Measurements from ENCODE around the gene PCDHB11.
"Not testable (repeated sequence)": the region's sequence is repeated elsewhere in the genome, so short reads cannot be mapped to it uniquely, and the experiment has no call there.

PCDHB11 gene

DNA sequence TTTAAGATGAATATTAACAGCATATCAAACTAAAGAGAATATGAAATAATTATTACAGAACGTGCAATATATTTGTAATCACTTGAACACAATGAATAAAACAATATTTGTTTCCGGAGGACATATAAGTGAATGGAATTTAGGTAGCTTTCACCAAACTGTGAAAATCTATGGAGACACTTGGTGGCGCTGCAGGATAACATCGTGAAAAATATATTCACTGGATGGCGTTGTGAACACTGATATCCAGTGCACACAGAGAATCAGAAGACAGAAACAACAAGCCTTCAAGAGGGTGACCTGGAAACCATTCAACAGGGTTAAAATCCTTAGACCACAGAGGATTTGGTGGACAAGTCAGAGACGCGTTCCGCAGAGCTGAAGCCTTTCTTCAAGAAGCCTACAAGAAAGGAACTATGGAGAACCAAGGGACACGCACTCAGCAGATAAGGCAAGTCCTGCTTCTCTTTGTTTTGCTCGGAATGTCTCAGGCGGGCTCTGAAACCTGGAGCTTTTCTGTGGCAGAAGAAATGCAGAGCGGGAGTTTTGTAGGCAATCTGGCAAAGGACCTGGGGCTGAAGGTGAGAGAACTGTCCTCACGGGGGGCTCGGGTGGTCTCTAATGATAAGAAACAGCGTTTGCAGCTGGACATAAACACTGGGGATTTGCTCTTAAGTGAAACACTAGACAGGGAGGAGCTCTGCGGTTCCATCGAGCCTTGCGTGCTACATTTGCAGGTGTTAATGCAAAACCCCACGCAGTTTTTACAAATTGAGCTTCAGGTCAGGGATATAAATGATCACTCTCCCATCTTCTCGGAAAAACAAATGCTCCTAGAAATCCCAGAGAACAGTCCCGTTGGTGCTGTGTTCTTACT is at the start of gene PCDHB11:
TSS of gene PCDHB11 (plus strand) at position 269 of the 877 bp plus-strand sequence. CDS start at position 417, 148 bp downstream.
- no peak for DNase-seq (ENCODE audit: low spot score)

GRCh38 chr5:141149812-141150211 is 49.6 kb upstream of the PCDHB11 start, which contains the start of gene PCDHB6:
Gene PCDHB6, plus strand, starts transcription at chr5:141150057. Its CDS starts 201 bp downstream, at chr5:141150258.
- DNase-seq (ENCODE audit: low spot score) = no peak

GRCh38 chr5:141150224-141150992 is 49.0 kb upstream of the PCDHB11 start:
- no peak for DNase-seq (ENCODE audit: low spot score)

DNA sequence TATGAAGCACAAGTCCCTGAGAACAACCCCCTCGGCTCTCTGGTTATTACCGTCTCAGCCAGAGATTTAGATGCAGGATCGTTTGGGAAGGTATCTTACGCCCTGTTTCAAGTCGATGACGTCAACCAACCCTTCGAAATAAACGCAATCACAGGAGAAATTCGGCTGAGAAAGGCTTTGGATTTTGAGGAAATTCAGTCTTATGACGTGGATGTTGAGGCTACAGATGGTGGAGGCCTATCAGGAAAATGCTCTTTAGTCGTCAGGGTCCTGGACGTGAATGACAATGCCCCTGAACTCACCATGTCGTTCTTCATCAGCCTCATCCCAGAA is 48.5 kb upstream of the PCDHB11 start:
- DNase-seq (ENCODE audit: low spot score) = no peak

DNA sequence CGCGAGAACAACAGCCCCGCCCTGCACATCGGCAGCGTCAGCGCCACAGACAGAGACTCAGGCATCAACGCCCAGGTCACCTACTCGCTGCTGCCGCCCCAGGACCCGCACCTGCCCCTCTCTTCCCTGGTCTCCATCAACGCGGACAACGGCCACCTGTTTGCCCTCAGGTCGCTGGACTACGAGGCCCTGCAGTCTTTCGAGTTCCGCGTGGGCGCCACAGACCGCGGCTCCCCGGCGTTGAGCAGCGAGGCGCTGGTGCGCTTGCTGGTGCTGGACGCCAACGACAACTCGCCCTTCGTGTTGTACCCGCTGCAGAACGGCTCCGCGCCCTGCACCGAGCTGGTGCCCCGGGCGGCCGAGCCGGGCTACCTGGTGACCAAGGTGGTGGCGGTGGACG is 47.8 kb upstream of the PCDHB11 start:
- not testable (repeated sequence) for DNase-seq (ENCODE audit: low spot score)

DNA sequence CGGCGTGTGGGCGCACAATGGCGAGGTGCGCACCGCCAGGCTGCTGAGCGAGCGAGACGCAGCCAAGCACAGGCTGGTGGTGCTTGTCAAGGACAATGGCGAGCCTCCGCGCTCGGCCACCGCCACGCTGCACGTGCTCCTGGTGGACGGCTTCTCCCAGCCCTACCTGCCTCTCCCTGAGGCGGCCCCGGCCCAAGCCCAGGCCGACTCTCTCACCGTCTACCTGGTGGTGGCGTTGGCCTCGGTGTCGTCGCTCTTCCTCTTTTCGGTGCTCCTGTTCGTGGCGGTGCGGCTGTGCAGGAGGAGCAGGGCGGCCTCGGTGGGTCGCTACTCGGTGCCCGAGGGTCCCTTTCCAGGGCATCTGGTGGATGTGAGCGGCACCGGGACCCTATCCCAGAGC is 47.3 kb upstream of the PCDHB11 start:
- DNase-seq (ENCODE audit: low spot score) = not testable (repeated sequence)

DNA sequence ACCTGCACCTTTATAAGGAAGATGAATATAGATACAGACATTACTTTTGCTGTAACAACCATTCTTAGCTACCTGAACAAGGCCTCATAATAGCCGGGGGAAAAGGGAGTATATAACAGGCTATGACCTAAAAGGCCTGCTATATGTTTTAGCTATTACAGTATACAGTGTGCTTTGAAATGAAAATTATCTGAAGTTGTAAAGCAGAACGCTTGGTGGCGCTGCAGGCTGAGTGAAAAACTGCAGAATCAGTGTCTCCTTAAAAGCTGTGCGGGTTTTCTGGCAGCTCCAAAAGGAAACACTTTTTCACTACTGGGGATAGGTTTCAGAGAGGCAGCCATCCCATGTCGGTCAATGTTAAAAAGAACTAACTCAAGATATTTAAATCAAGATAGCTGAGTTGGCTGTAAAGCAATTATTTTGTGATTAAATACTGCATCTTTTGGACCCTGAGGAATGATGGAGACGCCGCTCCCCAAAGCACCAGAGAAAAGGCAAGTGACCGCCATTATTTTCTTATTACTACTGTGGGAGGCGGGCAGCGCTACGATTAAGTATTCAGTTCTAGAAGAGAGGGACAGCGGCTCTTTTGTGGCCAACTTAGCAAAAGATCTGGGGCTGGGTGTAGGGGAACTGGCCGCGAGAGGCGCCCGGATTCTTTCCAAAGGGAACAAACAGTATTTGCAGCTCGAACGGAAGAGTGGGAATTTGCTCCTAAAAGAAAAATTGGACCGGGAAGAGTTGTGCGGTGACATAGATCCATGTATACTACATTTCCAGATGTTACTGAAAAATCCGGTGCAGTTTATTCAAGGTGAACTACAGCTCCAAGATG is 43.7 kb upstream of the PCDHB11 start:
- no peak for DNase-seq (ENCODE audit: low spot score)

DNA sequence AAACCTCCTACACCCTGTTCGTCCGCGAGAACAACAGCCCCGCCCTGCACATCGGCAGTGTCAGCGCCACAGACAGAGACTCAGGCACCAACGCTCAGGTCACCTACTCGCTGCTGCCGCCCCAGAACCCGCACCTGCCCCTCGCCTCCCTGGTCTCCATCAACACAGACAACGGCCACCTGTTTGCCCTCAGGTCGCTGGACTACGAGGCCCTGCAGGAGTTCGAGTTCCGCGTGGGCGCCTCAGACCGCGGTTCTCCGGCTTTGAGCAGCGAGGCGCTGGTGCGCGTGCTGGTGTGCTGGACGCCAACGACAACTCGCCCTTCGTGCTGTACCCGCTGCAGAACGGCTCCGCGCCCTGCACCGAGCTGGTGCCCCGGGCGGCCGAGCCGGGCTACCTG is 42.1 kb upstream of the PCDHB11 start:
- DNase-seq (ENCODE audit: low spot score) = not testable (repeated sequence)

DNA sequence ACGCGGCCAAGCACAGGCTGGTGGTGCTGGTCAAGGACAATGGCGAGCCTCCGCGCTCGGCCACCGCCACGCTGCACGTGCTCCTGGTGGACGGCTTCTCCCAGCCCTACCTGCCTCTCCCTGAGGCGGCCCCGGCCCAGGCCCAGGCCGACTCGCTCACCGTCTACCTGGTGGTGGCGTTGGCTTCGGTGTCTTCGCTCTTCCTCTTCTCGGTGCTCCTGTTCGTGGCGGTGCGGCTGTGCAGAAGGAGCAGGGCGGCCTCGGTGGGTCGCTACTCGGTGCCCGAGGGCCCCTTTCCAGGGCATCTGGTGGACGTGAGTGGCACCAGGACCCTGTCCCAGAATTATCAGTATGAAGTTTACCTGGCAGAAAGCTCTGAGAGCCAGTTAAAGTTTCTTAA is 41.5 kb upstream of the PCDHB11 start:
- not testable (repeated sequence) for DNase-seq (ENCODE audit: low spot score)

DNA sequence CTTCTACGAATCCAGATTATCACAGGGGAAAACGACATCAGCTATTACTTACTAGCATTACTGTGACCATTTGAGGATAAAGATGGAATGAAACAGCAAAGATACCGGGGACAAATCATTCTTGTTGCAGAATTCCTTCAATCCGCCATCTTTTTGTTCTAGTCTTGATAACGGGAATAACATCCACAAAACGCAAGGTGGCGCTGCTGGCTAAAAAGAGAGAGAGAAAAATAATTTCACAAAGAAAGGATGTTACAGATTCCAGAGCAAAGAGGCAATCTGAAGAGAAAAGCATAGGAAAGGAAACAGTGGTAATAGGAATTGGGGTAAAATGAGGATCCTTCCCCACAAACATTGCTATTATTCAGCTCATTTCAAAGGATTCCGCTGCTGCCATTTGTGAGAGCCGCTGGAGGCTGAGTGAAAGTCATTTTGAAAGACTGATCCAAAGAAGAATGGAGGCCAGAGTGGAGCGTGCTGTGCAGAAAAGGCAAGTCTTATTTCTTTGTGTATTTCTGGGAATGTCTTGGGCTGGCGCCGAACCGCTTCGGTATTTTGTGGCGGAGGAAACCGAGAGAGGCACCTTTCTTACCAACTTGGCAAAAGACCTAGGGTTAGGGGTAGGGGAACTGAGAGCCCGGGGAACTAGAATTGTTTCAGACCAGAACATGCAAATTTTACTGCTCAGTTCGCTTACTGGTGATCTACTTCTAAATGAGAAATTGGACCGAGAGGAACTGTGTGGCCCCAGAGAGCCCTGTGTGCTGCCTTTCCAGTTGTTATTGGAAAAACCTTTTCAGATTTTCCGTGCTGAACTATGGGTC is 26.8 kb upstream of the PCDHB11 start, which contains the start of gene PCDHB7:
TSS of gene PCDHB7 (plus strand) at position 264 of the 824 bp plus-strand sequence. CDS start at position 456, 192 bp downstream.
- no peak for DNase-seq (ENCODE audit: low spot score)

DNA sequence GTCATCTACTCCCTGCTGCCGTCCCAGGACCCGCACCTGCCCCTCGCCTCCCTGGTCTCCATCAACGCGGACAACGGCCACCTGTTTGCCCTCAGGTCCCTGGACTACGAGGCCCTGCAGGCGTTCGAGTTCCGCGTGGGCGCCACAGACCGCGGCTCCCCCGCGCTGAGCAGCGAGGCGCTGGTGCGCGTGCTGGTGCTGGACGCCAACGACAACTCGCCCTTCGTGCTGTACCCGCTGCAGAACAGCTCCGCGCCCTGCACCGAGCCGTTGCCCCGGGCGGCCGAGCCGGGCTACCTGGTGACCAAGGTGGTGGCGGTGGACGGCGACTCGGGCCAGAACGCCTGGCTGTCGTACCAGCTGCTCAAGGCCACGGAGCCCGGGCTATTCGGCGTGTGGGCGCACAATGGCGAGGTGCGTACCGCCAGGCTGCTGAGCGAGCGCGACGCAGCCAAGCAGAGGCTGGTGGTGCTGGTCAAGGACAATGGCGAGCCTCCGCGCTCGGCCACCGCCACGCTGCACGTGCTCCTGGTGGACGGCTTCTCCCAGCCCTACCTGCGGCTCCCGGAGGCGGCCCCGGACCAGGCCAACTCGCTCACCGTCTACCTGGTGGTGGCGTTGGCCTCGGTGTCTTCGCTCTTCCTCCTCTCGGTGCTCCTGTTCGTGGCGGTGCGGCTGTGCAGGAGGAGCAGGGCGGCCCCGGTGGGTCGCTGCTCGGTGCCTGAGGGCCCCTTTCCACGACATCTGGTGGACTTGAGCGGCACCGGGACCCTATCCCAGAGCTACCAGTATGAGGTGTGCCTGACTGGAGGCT is 24.9 kb upstream of the PCDHB11 start:
- DNase-seq (ENCODE audit: low spot score) = not testable (repeated sequence)

GRCh38 chr5:141175933-141176332 is 23.5 kb upstream of the PCDHB11 start:
- DNase-seq (ENCODE audit: low spot score) = no peak

GRCh38 chr5:141177577-141178191 is 21.7 kb upstream of the PCDHB11 start, which contains the start of gene PCDHB8:
Gene PCDHB8, plus strand, starts transcription at chr5:141177790. Its CDS starts 245 bp downstream, at chr5:141178035.
- not testable (repeated sequence) for DNase-seq (ENCODE audit: low spot score)

DNA sequence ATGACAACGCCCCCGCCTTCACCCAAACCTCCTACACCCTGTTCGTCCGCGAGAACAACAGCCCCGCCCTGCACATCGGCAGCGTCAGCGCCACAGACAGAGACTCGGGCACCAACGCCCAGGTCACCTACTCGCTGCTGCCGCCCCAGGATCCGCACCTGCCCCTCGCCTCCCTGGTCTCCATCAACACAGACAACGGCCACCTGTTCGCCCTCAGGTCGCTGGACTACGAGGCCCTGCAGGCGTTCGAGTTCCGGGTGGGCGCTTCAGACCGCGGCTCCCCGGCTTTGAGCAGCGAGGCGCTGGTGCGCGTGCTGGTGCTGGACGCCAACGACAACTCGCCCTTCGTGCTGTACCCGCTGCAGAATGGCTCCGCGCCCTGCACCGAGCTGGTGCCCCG is 20.1 kb upstream of the PCDHB11 start:
- not testable (repeated sequence) for DNase-seq (ENCODE audit: low spot score)

GRCh38 chr5:141179876-141180275 is 19.6 kb upstream of the PCDHB11 start:
- DNase-seq (ENCODE audit: low spot score) = not testable (repeated sequence)

GRCh38 chr5:141180313-141180712 is 19.1 kb upstream of the PCDHB11 start:
- no peak for DNase-seq (ENCODE audit: low spot score)

- DNase-seq (ENCODE audit: low spot score) = no peak
Measured at GRCh38 chr5:141182248-141182647, 17.2 kb upstream of the PCDHB11 start, which contains the start of gene PCDHB16. Gene PCDHB16, plus strand, starts transcription at chr5:141182387. Its CDS starts 173 bp downstream, at chr5:141182560.

DNA sequence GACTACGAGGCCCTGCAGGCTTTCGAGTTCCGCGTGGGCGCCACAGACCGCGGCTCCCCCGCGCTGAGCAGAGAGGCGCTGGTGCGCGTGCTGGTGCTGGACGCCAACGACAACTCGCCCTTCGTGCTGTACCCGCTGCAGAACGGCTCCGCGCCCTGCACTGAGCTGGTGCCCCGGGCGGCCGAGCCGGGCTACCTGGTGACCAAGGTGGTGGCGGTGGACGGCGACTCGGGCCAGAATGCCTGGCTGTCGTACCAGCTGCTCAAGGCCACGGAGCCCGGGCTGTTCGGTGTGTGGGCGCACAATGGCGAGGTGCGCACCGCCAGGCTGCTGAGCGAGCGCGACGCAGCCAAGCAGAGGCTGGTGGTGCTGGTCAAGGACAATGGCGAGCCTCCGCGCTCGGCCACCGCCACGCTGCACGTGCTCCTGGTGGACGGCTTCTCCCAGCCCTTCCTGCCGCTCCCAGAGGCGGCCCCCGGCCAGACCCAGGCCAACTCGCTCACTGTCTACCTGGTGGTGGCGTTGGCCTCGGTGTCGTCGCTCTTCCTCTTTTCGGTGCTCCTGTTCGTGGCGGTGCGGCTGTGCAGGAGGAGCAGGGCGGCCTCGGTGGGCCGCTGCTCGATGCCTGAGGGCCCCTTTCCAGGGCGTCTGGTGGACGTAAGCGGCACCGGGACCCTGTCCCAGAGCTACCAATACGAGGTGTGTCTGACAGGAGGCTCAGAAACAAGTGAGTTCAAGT is 15.1 kb upstream of the PCDHB11 start:
- not testable (repeated sequence) for DNase-seq (ENCODE audit: low spot score)

Measured in CD4-positive, alpha-beta T cell treated with Interleukin-6 at 100 ng/mL for 8 hours (primary cell).